EL (cell line): ENCODE data around the gene TMEM121B.

ENCODE experiments used
- DNase-seq: peaks from one replicate; pipeline ENCODE4 v3.0.0-alpha.2; 2016

TMEM121B gene

GRCh38 chr22:17109976-17110375 is 11.2 kb downstream of the TMEM121B start:
- DNase-seq, result no peak

DNA sequence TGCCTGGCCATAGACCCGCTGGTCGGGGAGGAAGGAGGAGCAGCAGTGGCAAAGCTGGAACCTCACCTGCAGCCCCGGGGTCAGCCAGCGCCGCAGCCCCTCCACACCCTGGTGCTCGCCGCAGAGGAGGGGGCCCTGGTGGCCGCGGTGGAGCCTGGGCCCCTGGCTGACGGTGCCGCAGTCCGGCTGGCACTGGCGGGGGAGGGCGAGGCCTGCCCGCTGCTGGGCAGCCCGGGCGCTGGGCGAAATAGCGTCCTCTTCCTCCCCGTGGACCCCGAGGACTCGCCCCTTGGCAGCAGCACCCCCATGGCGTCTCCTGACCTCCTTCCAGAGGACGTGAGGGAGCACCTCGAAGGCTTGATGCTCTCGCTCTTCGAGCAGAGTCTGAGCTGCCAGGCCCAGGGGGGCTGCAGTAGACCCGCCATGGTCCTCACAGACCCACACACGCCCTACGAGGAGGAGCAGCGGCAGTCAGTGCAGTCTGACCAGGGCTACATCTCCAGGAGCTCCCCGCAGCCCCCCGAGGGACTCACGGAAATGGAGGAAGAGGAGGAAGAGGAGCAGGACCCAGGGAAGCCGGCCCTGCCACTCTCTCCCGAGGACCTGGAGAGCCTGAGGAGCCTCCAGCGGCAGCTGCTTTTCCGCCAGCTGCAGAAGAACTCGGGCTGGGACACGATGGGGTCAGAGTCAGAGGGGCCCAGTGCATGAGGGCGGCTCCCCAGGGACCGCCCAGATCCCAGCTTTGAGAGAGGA is 11.9 kb downstream of the TMEM121B start:
- DNase-seq, result no peak

GRCh38 chr22:17108256-17109112 is 12.7 kb downstream of the TMEM121B start:
- no peak for DNase-seq

DNA sequence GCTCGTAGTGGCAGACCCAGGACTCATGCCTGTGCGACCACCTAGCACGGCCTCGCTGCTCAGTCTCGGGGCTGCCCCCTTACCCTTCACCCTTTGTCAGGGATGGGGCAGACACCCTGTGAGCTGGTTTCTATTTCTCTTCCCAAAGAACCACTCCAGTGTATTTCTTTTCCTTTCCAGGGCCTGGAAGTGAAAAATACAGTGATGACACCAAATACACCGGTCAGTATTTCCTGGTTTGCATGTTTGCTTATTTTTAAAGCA is 13.7 kb downstream of the TMEM121B start:
- no peak for DNase-seq

DNA sequence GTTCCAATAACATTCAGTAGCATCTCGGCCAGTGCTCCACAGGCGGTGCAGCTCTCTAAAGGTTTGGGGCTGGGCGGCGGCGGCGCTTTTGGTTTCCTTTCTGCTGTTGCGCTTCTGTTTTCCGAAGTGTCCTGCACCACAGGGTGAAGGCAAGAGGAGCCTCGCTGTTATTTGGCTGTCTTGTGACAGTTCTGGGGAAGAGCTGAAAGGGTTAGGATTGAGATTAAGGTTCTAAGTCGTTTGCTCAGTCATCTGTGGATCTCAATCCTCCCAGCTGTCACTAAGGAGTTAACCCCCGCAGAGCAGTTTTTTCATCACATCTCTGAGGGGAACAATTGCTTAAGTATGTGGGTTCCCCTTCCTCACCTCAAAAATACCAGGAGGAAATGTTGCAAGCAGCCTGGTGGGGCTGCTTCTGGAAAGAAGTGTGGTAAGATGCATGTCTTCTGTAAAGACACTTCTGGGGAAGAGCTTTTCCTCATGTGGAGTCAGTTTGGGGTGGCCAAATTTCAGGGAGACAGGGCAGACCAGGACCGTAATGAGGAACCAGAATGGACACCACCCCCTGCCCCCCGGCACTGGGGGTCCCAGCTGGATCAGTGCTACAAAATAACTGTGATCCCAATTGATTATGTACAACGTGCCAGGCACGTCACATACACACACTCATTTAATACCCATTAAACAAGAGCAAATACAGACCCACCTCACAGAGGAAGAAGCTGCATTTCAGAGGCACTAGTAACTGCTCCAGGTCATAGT is 14.2 kb downstream of the TMEM121B start:
- no peak for DNase-seq

GRCh38 chr22:17106161-17106784 is 14.9 kb downstream of the TMEM121B start:
- no peak for DNase-seq

GRCh38 chr22:17105143-17106129 is 15.7 kb downstream of the TMEM121B start:
- DNase-seq, result no peak

DNA sequence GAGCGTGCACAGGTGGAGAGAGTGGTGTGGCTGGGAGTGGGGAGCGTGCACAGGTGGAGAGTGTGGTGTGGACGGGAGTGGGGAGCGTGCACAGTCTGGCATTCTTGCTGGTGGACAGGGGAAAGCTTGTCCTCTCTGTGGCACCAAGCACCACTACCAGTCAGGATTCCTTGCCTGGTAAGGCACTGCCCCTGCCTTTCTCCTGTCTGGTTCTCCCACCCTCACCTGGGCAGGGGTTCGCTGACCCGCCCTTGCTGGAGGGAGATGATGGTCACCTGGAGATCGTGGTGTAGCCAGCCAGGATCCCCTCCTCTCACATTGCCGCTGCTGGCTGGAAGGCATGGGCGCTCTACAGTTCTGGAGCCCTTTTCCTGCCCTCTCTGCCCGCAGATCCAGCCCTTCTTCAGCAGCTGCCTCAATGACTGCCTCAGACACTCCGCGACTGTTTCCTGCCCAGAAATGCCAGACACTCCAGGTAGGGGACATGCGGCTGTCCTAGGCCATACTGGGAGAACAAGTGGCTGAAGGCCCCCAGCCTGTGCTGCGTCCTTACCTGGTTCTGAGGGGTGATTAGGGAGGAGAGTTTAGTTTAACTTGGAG is 16.7 kb downstream of the TMEM121B start:
- no peak for DNase-seq

GRCh38 chr22:17103351-17103750 is 17.8 kb downstream of the TMEM121B start:
- no peak for DNase-seq

- DNase-seq, result no peak
Measured at GRCh38 chr22:17102297-17102667, 18.9 kb downstream of the TMEM121B start.

DNA sequence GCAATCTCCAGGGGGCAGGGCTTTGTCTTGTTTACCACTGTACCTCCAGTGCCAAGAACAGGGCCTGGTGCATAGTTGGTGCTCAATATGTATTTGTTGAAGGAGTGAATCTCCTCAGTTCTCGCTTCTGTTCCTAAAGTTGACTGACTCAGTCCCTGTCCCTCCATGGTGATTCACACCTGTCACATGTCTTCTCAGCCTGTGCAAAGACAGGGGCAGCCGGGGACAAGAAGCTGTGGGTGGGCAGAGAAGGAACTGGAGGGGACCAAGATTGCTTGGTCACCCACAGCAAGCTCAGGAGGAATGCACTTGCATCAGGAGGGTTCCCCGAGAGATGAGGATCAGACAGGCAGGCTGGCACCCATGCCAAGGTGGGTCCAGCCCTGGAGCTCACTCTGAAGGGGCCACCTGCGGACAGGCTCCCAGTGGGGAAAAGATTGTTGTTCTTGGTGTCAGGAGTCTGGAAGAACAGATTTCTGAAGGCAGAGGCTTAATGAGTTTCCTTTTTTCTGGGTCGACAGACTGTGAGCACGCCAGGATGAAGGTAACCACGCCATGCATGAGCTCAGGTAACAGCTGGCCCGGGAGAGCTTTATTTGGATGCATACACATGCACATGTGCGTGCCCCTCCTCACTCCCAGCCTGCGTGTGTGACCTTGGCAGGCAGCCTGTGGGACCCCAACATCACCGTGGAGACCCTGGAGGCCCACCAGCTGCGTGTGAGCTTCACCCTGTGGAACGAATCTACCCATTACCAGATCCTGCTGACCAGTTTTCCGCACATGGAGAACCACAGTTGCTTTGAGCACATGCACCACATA is 19.5 kb downstream of the TMEM121B start:
- no peak for DNase-seq

DNA sequence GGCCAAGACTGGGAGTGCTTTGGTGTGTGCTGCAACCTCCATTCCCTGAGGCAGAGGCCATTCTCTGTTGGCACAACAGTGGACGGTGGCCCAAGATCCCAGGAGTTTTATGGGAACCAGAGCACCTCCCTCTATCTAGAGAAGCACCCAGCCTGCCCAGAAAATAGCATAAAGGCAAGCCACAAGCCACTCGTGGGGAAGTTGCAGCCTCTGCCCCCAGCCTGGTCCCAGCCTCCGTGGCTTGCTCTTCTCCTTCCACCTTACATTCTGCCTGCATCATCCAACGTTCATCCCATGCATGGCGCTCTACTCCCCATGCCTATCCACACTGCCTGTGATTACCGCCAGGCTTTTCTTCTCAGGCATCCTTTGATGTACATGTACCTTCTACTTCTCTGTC is 20.5 kb downstream of the TMEM121B start:
- DNase-seq, result no peak

- no peak for DNase-seq
Measured at GRCh38 chr22:17098379-17098819, 22.8 kb downstream of the TMEM121B start.

- DNase-seq, result no peak
Measured at GRCh38 chr22:17097701-17098100, 23.5 kb downstream of the TMEM121B start.

- no peak for DNase-seq
Measured at GRCh38 chr22:17097062-17097461, 24.1 kb downstream of the TMEM121B start.

- no peak for DNase-seq
Measured at GRCh38 chr22:17096071-17096470, 25.1 kb downstream of the TMEM121B start.

DNA sequence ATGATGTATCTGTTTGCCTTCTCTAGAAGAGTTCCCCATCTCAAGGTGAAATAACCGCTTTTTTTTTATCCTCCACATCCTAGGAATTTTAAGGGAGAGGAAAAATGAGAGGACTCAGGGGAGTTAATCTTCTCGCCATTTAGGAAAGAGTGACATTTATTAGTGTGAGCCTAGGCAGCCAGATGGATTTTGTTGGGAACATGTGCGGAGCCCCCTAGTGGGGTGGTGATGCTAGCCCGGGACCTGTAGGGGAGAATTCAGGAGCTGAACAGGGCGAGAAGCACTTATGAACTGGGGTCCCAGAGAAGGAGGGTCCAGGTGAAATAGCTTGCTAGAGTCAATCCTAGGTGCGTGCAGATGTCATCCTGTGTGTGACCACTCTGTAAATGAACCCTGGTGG is 25.6 kb downstream of the TMEM121B start:
- no peak for DNase-seq

- DNase-seq, result no peak
Measured at GRCh38 chr22:17093081-17093480, 28.1 kb downstream of the TMEM121B start.

DNA sequence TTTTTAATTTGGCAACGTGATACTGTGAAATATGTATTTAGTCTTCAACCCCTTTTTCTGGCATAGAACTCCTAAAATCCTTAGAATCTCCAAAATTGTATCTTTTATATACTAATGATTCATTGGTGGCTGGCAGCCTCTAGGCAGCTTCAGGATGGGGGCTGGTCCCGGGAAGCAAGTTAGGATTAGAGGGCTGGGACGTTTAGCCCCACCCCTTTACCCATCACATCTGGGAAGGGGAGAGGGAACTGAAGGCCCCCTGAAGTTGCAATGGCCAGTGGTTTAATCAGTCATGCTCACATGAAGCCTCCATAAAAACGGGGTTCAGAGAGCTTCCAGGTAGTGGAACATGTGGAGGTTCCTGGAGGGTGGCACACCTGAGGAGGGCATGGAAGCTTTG is 29.3 kb downstream of the TMEM121B start:
- DNase-seq, result no peak

DNA sequence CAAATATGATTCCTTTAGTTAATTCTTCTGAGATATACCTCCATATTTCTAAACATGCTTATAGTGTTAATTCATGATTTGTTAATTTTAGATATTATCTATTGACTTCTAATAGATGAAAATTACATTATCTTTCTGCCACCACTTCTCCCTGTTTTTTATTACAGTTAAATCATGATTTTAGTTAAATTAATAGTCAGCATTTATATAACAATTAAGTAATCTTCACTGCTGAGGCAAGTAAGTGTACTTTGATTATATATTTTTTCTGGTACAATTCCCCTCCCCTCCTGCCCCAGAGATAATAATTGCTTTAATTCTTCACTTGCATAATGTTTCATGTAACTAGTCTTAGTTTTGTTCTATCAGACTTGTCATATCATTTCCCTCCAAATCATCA is 30.6 kb downstream of the TMEM121B start:
- DNase-seq, result no peak
